ENCODE measurements around the gene TSHZ2.

GRCh38 chr20:53080687-53080962 is 108.5 kb downstream of the TSHZ2 start:
- TF ChIP-seq CTCF (IDR thresholded peaks at IDR 0.05) (no peak), POLR2A (IDR thresholded peaks at IDR 0.05) (no peak), POLR2AphosphoS5 (IDR thresholded peaks at IDR 0.05; ENCODE audit: insufficient read depth in 1 of 2, low read depth in 1 of 2) (no peak)

All from vagina (tissue), 2 donors.